Gastrocnemius medialis (tissue), 4 donors: ENCODE results near the gene RAD21L1. TPM values are rescaled to one million over a fixed set of nuclear protein-coding genes. Genes with fewer than 3 reads are reported as not detected.

Experiments
- ATAC-seq, 2 donors: fragments of 150-250 bp; one replicate each; pipeline ENCODE4 v1.9.1; 2016
- DNase-seq, 2 donors: peaks; one replicate each; pipeline ENCODE4 v3.0.0-alpha.2; 2019
- H3K27ac ChIP-seq, 4 donors: fragments of 200-600 bp; sonication (generic); 1 replicate in 1 of 4; 2 replicates in 3 of 4; pipeline ENCODE4 v1.5.1; 2016 to 2018; ENCODE audit warnings: mild to moderate bottlenecking in 2 of 4, moderate library complexity in 1 of 4
- H3K27me3 ChIP-seq, 3 donors: fragments of 200-600 bp; sonication (generic) in 2 of 3; 1 replicate in 1 of 3; 2 replicates in 2 of 3; pipeline versions ENCODE4 v1.5.1 to v1.6.0; 2016 to 2019; ENCODE audit warnings: mild to moderate bottlenecking in 1 of 3, moderate library complexity in 1 of 3
- H3K36me3 ChIP-seq, 2 donors: fragments of 200-600 bp; sonication (generic) in 1 of 2; one replicate each; pipeline ENCODE4 v1.5.1; 2017 to 2018
- H3K4me1 ChIP-seq, 2 donors: fragments of 200-600 bp; sonication (generic) in 1 of 2; one replicate each; pipeline ENCODE4 v1.5.1; 2016 to 2017; ENCODE audit warnings: mild to moderate bottlenecking in 2 of 2
- H3K4me3 ChIP-seq, 4 donors: fragments of 200-600 bp; sonication (generic) in 3 of 4; 1 replicate in 1 of 4; 2 replicates in 3 of 4; pipeline ENCODE4 v1.5.1; 2016 to 2019; ENCODE audit warnings: mild to moderate bottlenecking in 2 of 4
- H3K9me3 ChIP-seq, 3 donors: fragments of 200-600 bp; sonication (generic) in 2 of 3; 1 replicate in 1 of 3; 2 replicates in 2 of 3; pipeline ENCODE4 v1.5.1; 2016 to 2019
- POLR2A ChIP-seq, 2 donors: fragments of 450-650 bp; IDR thresholded peaks; one replicate each; pipeline ENCODE4 v1.6.1; 2017; ENCODE audit warnings: antibody characterized with exemption in 2 of 2, mild to moderate bottlenecking in 2 of 2, moderate library complexity in 2 of 2
- in situ Hi-C, 4 donors: fragments of 200-750 bp; cut with MboI; loops; one replicate each; pipeline versions ENCODE4 v1.15.0 to v1.8.0; 2017; ENCODE audit warnings: low sequenced_read_pairs in 4 of 4
- intact Hi-C: fragments of 100-400 bp; cut with DNase I; formaldehyde crosslinking; loops from one replicate; pipeline ENCODE4 v1.15.1; 2023; ENCODE audit warnings: low total_unique reads
- total RNA-seq, 4 donors: library from RNA; depleted of rRNA; stranded (reverse); fragments of >200 nt; gene quantifications; one replicate each; pipeline versions ENCODE4 v1.1.0 to v1.2.3, GENCODE V29; 2016
- TF ChIP-seq, protein P1 (sequence below), 5 experiments: fragments of 450-650 bp in 3 of 5; fragments of 200-600 bp in 2 of 5; sonication (generic) in 2 of 5; IDR thresholded peaks in 4 of 5; conservative IDR thresholded peaks in 1 of 5; 1 replicate in 4 of 5; 2 replicates in 1 of 5; pipeline ENCODE4 v1.5.1; 2016 to 2019; ENCODE audit warnings: antibody characterized with exemption in 5 of 5, mild to moderate bottlenecking in 3 of 5, moderate library complexity in 3 of 5

The RAD21L1 gene
- total RNA-seq, 4 donors from 2014 or later, result 0.18 TPM; not detected in 3

DNA sequence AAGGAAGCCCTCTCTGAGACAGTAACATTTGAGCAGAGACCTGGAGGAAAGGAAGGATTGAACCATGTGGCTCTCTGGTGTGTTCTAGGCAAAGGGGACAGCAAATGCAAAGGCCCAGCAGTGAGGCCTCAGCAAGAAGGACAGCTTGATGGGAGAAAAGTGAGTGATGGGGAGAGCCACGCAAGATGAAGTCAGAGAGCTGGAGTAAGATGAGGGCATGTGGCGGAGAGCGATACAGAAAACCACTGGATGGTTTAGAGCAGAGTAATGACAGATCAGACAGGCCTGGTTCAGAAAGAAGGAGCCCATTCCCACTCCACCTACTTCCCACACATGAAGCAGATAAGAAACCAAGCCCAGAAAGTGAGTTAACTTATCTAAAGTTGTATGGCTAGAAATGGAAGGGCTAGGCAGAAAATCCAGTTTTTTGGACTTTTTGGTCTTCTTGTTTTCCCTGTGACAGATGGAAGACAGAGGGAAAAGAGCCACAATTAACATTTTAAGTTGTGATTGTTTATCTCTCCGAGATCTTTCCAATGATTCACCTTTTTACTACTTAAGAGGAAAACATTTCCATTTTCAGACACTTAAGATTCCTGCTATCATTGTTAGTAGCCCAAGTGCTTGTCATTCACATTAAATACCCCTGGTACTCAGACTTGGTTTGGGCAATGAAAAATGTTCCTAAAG, 39.5 kb downstream of the RAD21L1 start:
- peaks cover 0 to 6% (median 0%) of the 10 kb centered on the region in 3 donors for H3K27me3 ChIP-seq
- DNase-seq, result no peak
- H3K4me3 ChIP-seq, result peak overlapping the region; percentile 68 to 88 (median 84)
- H3K4me1 ChIP-seq, result peaks cover 3 to 10% of the 10 kb centered on the region in 2 donors
- peak overlapping the region in 3 of 4 donors; percentile 53 to 72 (median 72) for H3K27ac ChIP-seq
- no peak for ATAC-seq
- intact Hi-C loops, result no loop called here
- in situ Hi-C loops, result no loop called here
- no peak for TF ChIP-seq POLR2A (IDR thresholded peaks at IDR 0.05)
- TF ChIP-seq, protein P1, sequence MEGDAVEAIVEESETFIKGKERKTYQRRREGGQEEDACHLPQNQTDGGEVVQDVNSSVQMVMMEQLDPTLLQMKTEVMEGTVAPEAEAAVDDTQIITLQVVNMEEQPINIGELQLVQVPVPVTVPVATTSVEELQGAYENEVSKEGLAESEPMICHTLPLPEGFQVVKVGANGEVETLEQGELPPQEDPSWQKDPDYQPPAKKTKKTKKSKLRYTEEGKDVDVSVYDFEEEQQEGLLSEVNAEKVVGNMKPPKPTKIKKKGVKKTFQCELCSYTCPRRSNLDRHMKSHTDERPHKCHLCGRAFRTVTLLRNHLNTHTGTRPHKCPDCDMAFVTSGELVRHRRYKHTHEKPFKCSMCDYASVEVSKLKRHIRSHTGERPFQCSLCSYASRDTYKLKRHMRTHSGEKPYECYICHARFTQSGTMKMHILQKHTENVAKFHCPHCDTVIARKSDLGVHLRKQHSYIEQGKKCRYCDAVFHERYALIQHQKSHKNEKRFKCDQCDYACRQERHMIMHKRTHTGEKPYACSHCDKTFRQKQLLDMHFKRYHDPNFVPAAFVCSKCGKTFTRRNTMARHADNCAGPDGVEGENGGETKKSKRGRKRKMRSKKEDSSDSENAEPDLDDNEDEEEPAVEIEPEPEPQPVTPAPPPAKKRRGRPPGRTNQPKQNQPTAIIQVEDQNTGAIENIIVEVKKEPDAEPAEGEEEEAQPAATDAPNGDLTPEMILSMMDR (IDR thresholded peaks at IDR 0.05 in 4 of 5, conservative IDR thresholded peaks at IDR 0.05 in 1 of 5), result no peak
- no peaks in the 10 kb centered on the region for H3K9me3 ChIP-seq
- no peaks in the 10 kb centered on the region for H3K36me3 ChIP-seq

DNA sequence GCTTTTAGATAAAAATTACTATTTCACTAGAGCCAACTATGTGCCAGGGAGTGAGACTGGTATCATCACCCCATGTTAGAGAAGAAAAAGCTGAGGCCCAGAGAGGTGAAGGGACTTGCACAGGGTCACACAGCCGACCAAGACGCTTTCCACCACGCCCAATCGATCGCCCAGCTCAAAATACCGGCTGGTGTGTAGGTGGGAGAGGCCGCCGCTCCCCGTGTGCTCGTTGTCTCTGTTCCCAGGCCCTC, 40.0 kb downstream of the RAD21L1 start:
- peak in 1 of 2 donors; percentile 36 for TF ChIP-seq POLR2A (IDR thresholded peaks at IDR 0.05)
- TF ChIP-seq, protein P1 (IDR thresholded peaks at IDR 0.05 in 4 of 5, conservative IDR thresholded peaks at IDR 0.05 in 1 of 5), result no peak
- no peak for DNase-seq

DNA sequence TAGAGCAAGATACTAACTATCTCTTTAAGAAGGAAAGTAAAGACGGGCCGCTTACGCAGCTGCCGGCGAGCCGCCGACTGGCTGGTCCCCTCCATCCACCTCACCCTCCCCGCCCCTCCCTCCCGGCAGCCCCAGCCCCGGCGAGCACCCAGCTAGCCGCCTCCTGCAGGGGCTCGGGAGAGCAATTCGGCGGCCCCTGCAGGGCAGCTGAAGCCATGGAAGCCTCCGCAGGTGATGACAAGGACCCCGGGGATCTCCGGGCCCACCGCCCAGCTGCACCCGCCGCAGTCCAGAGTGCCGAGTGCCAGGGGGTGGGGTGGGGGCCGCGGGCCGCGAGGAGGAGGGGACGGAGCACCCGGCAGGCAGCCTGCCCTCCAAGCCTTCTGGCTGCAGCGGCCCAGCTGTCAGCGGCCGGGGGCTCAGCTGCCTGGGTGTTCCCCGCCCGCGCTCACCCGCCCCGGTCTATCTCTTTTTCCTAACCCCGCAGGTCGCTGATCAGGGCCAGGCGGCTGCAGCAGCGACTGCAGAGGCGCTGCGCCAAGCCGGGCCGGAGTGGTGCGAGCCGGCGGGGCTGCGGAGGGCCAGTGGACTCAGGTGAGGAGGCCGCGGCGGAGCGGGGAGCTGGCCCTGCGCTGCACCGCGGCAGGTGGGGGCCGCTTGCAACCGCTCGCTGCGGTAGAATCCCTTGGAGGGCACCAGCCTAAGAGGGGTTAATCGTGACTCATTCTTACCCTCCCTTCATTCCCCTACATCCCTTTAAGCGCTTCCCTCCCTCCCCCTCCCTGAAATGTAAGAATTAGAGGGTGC, 40.5 kb downstream of the RAD21L1 start, which contains the start of gene SNPH:
Gene SNPH (plus strand): TSS at position 128 of the 807 bp plus-strand sequence. CDS start 29,946 bp downstream, outside the sequence.
- H3K4me1 ChIP-seq, result peaks cover 3 to 10% of the 10 kb centered on the region in 2 donors
- H3K27me3 ChIP-seq, result no peaks in the 10 kb centered on the region
- ATAC-seq, result peak; percentile 86 to 93
- peak; percentile 63 to 73 for DNase-seq
- TF ChIP-seq, protein P1 (IDR thresholded peaks at IDR 0.05 in 4 of 5, conservative IDR thresholded peaks at IDR 0.05 in 1 of 5), result peak in 2 of 5 experiments; percentile 14 to 15
- TF ChIP-seq POLR2A (IDR thresholded peaks at IDR 0.05), result peak in 1 of 2 donors; percentile 17
- no peaks in the 10 kb centered on the region for H3K36me3 ChIP-seq
- intact Hi-C loops (no loop called here), in situ Hi-C loops (no loop called here)
- H3K9me3 ChIP-seq, result no peaks in the 10 kb centered on the region
- H3K27ac ChIP-seq, result peak within 1 kb of the TSS; percentile 13 to 72 (median 62)
- peak within 1 kb of the TSS; percentile 68 to 88 (median 84) for H3K4me3 ChIP-seq

More for the DNA sequence above, 40.0 kb downstream of the RAD21L1 start:
- intact Hi-C loops, result no loop called here
- Histone ChIP-seq H3K9me3 (no peaks in the 10 kb centered on the region), H3K27me3 (peaks cover 0 to 3% (median 0%) of the 10 kb centered on the region in 3 donors), H3K36me3 (no peaks in the 10 kb centered on the region), H3K4me1 (peaks cover 3 to 10% of the 10 kb centered on the region in 2 donors), H3K27ac (peak overlapping the region; percentile 13 to 72 (median 62)), H3K4me3 (peak overlapping the region; percentile 68 to 88 (median 84))
- in situ Hi-C loops, result no loop called here
- no peak for ATAC-seq

DNA sequence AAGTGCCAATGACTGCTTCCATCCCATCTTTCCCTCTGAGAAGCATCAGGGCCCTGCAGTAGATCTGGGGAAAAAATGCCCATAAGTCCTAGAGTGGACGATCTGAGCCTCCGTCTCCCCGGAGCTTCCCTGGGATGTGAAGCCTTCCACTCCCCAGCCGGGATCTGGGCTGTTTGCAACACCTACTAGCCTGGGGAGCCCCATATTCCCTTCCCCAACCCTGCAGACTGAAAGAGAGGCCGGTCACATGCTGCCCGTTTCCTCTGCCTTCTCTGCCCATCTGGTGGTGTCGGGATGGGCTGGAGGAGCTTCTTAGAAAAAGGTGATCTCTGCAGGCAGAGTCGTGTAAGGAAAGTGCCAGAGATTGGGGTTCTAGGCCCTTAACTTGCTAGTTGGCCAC, 41.3 kb downstream of the RAD21L1 start:
- no peak for TF ChIP-seq POLR2A (IDR thresholded peaks at IDR 0.05)
- TF ChIP-seq, protein P1 (IDR thresholded peaks at IDR 0.05 in 4 of 5, conservative IDR thresholded peaks at IDR 0.05 in 1 of 5), result no peak
- H3K9me3 ChIP-seq, result no peaks in the 10 kb centered on the region
- DNase-seq (no peak), ATAC-seq (no peak)
- intact Hi-C loops (no loop called here), in situ Hi-C loops (no loop called here)
- no peaks in the 10 kb centered on the region for H3K36me3 ChIP-seq
- H3K4me1 ChIP-seq, result peaks cover 3 to 10% of the 10 kb centered on the region in 2 donors
- H3K27me3 ChIP-seq, result no peaks in the 10 kb centered on the region
- peak overlapping the region in 2 of 4 donors; percentile 82 to 87 for H3K4me3 ChIP-seq
- H3K27ac ChIP-seq, result peak overlapping the region in 1 of 4 donors; percentile 72
